K562 (cell line): ENCODE measurements around the gene MLLT11. TPM values are rescaled to one million over a fixed set of nuclear protein-coding genes. Genes with fewer than 3 reads are reported as not detected.

ENCODE experiments used
- ARID2 ChIP-seq: fragments of 450-650 bp; IDR thresholded peaks from 2 replicates; pipeline ENCODE4 v1.6.1; 2017; ENCODE audit warnings: antibody characterized with exemption, mild to moderate bottlenecking
- ATF7 ChIP-seq: fragments of 450-650 bp; IDR thresholded peaks from 2 replicates; pipeline ENCODE4 v1.7.1; 2014; ENCODE audit warnings: mild to moderate bottlenecking, moderate library complexity
- BHLHE40 ChIP-seq: IDR thresholded peaks from 2 replicates; pipeline ENCODE4 v1.6.1; 2011; ENCODE audit warnings: low read length, improper control_type of control experiment
- CHD2 ChIP-seq: IDR thresholded peaks from 2 replicates; pipeline ENCODE4 v1.6.1; 2011; ENCODE audit warnings: low read depth, low read length
- DACH1 ChIP-seq: fragments of 450-650 bp; IDR thresholded peaks from 2 replicates; pipeline ENCODE4 v1.6.1; 2018; ENCODE audit not compliant: partially characterized antibody
- ELF2 ChIP-seq: fragments of 250-450 bp; sonication (Bioruptor Pico); IDR thresholded peaks from 2 replicates; pipeline ENCODE4 v1.5.0; 2021; ENCODE audit warnings: mild to moderate bottlenecking
- HDAC3 ChIP-seq: fragments of 450-650 bp; IDR thresholded peaks from 2 replicates; pipeline ENCODE4 v1.6.1; 2018; ENCODE audit warnings: borderline replicate concordance, mild to moderate bottlenecking, moderate library complexity; ENCODE audit not compliant: partially characterized antibody
- KLF16 ChIP-seq: IDR thresholded peaks from 2 replicates; pipeline ENCODE4 v1.6.1; 2016; ENCODE audit warnings: antibody characterized with exemption
- NCOR1 ChIP-seq: fragments of 450-650 bp; IDR thresholded peaks from 2 replicates; pipeline ENCODE4 v1.6.1; 2016; ENCODE audit warnings: mild to moderate bottlenecking, moderate library complexity
- NUFIP1 ChIP-seq: fragments of 450-650 bp; IDR thresholded peaks from 2 replicates; pipeline ENCODE4 v1.6.1; 2018; ENCODE audit not compliant: partially characterized antibody
- PCBP2 ChIP-seq: fragments of 200-400 bp; formaldehyde crosslinking; IDR thresholded peaks from 2 replicates; pipeline ENCODE4 v1.6.1; 2018; ENCODE audit warnings: low read length, low read depth, mild to moderate bottlenecking, moderate library complexity; ENCODE audit not compliant: poor library complexity, severe bottlenecking
- PML ChIP-seq: IDR thresholded peaks from 2 replicates; pipeline ENCODE4 v1.6.1; 2012; ENCODE audit warnings: low read length, inconsistent platforms
- PTRF ChIP-seq: fragments of 450-650 bp; IDR thresholded peaks from 2 replicates; pipeline ENCODE4 v1.6.1; 2016; ENCODE audit warnings: mild to moderate bottlenecking, missing genetic modification characterization, missing compliant biosample characterization
- TBP ChIP-seq: optimal IDR thresholded peaks from 2 replicates; pipeline ENCODE3; 2011; ENCODE audit warnings: low read depth, low read length, improper control_type of control experiment
- ZBTB33 ChIP-seq: sonication (generic); formaldehyde crosslinking; IDR thresholded peaks from 2 replicates; pipeline ENCODE4 v1.8.1; 2023; ENCODE audit warnings: mild to moderate bottlenecking, missing genetic modification reagents
- ZNF146 ChIP-seq: IDR thresholded peaks from one replicate; pipeline ENCODE4 v1.6.1; 2018; ENCODE audit warnings: missing compliant biosample characterization; ENCODE audit not compliant: unreplicated experiment
- ZNF354B ChIP-seq: fragments of 250-450 bp; sonication (Bioruptor Pico); IDR thresholded peaks from 2 replicates; pipeline ENCODE4 v1.4.0; 2020
- ZNF740 ChIP-seq, 3 experiments: fragments of 200-800 bp in 1 of 3; sonication (Bioruptor generic) in 1 of 3; sonication (generic) in 1 of 3; formaldehyde crosslinking in 1 of 3; IDR thresholded peaks; 2 replicates each; pipeline versions ENCODE4 v1.6.1 to v1.8.0; 2016 to 2022; ENCODE audit warnings: mild to moderate bottlenecking in 2 of 3, missing compliant biosample characterization in 2 of 3, missing genetic modification characterization in 2 of 3, missing genetic modification reagents in 1 of 3
- polyA plus RNA-seq, 8 experiments: library from polyadenylated mRNA; depleted of rRNA in 4 of 8; stranded (reverse) in 5 of 8; unstranded in 3 of 8; fragments of >200 nt; fragmentation: Nextera tagmentation in 2 of 8; fragmentation: Illumina TruSeq in 1 of 8; extraction: Ambion mirVana in 2 of 8; extraction: Trizol in 1 of 8; gene quantifications; 2 replicates each; pipeline versions ENCODE4 v1.2.1 to v1.2.3, GENCODE V29; 2011 to 2014; ENCODE audit warnings: inconsistent platforms in 1 of 8, missing spikeins in 1 of 8
- total RNA-seq, 7 experiments: library from RNA; depleted of rRNA in 6 of 7; stranded (reverse); fragments of >200 nt in 6 of 7; fragmentation: Illumina TruSeq in 2 of 7; extraction: Trizol in 2 of 7; gene quantifications; 2 replicates each; pipeline versions ENCODE4 v1.2.1 to v1.2.3, GENCODE V29; 2011 to 2021; ENCODE audit warnings: low replicate concordance in 1 of 7
- TF ChIP-seq, protein P1 (sequence below), 2 experiments: fragments of 450-650 bp; conservative IDR thresholded peaks; 2 replicates each; pipeline ENCODE4 v1.6.1; 2017; ENCODE audit warnings: mild to moderate bottlenecking in 2 of 2, moderate library complexity in 2 of 2
- TF ChIP-seq, protein P2 (sequence below): fragments of 150-350 bp; conservative IDR thresholded peaks from 2 replicates; pipeline ENCODE4 v1.6.1; 2014; ENCODE audit warnings: low read length

The MLLT11 gene
- total and polyA plus RNA-seq, 9 of the 15 experiments (the other 6 are each of a cell fraction or from before 2014, with no cell fraction given): 12.1 to 91.0 (median 22.0) TPM

- TF ChIP-seq, protein P1, sequence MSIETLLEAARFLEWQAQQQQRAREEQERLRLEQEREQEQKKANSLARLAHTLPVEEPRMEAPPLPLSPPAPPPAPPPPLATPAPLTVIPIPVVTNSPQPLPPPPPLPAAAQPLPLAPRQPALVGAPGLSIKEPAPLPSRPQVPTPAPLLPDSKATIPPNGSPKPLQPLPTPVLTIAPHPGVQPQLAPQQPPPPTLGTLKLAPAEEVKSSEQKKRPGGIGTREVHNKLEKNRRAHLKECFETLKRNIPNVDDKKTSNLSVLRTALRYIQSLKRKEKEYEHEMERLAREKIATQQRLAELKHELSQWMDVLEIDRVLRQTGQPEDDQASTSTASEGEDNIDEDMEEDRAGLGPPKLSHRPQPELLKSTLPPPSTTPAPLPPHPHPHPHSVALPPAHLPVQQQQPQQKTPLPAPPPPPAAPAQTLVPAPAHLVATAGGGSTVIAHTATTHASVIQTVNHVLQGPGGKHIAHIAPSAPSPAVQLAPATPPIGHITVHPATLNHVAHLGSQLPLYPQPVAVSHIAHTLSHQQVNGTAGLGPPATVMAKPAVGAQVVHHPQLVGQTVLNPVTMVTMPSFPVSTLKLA (conservative IDR thresholded peaks at IDR 0.05): peak; percentile 59 to 83
- TF ChIP-seq TBP: peak; percentile 70
- peak; percentile 58; the same call in 1 of the 2 replicates for TF ChIP-seq KLF16
- no peak for TF ChIP-seq PTRF (tag)
- peak; percentile 92 for TF ChIP-seq NCOR1
- TF ChIP-seq ELF2 (CRISPR knock-in tag): peak; percentile 55; the same call in 1 of the 2 replicates
- TF ChIP-seq ZBTB33: peak; percentile 73
- TF ChIP-seq PML: peak; percentile 72; the same call in 1 of the 2 replicates
- TF ChIP-seq HDAC3: peak; percentile 73
- TF ChIP-seq, protein P2, sequence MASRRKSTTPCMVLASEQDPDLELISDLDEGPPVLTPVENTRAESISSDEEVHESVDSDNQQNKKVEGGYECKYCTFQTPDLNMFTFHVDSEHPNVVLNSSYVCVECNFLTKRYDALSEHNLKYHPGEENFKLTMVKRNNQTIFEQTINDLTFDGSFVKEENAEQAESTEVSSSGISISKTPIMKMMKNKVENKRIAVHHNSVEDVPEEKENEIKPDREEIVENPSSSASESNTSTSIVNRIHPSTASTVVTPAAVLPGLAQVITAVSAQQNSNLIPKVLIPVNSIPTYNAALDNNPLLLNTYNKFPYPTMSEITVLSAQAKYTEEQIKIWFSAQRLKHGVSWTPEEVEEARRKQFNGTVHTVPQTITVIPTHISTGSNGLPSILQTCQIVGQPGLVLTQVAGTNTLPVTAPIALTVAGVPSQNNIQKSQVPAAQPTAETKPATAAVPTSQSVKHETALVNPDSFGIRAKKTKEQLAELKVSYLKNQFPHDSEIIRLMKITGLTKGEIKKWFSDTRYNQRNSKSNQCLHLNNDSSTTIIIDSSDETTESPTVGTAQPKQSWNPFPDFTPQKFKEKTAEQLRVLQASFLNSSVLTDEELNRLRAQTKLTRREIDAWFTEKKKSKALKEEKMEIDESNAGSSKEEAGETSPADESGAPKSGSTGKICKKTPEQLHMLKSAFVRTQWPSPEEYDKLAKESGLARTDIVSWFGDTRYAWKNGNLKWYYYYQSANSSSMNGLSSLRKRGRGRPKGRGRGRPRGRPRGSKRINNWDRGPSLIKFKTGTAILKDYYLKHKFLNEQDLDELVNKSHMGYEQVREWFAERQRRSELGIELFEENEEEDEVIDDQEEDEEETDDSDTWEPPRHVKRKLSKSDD: 0 out of 2 replicates have a peak, but pooled peaks have one; percentile 48
- 0 out of 2 replicates have a peak, but pooled peaks have one; percentile 32 for TF ChIP-seq CHD2
- TF ChIP-seq DACH1: peak; percentile 82
- TF ChIP-seq ZNF354B (CRISPR knock-in tag): no peak
- TF ChIP-seq ZNF740 (CRISPR knock-in tag; IDR thresholded peaks at IDR 0.05): peak; percentile 95
- TF ChIP-seq ZNF740 (tag; IDR thresholded peaks at IDR 0.05): peak in 1 of 2 experiments; percentile 71; a peak in 2 of 4 replicates
- TF ChIP-seq PCBP2: no peak
- no peak for TF ChIP-seq NUFIP1
- peak; percentile 86 for TF ChIP-seq ATF7
- no peak for TF ChIP-seq ARID2
- TF ChIP-seq ZNF146 (CRISPR knock-in tag): no peak
- 0 out of 2 replicates have a peak, but pooled peaks have one; percentile 29 for TF ChIP-seq BHLHE40
Measured at GRCh38 chr1:151059109-151060006, 839 bp upstream of the MLLT11 start, which contains the start of gene CDC42SE1 (continued).
